Activated T-cell treated with anti-CD3 and anti-CD28 coated beads for 48 hours (primary cell): ENCODE results near the gene AP2S1.
A peak's percentile ranks its signal among the peaks of the same experiment; 100 is the strongest.
"Not testable (repeated sequence)": the region's sequence is repeated elsewhere in the genome, so short reads cannot be mapped to it uniquely, and the experiment has no call there.

Source experiments
- DNase-seq: peaks from one replicate; pipeline ENCODE4 v3.0.0-alpha.2; 2020; ENCODE audit warnings: low read depth

AP2S1 gene

DNA sequence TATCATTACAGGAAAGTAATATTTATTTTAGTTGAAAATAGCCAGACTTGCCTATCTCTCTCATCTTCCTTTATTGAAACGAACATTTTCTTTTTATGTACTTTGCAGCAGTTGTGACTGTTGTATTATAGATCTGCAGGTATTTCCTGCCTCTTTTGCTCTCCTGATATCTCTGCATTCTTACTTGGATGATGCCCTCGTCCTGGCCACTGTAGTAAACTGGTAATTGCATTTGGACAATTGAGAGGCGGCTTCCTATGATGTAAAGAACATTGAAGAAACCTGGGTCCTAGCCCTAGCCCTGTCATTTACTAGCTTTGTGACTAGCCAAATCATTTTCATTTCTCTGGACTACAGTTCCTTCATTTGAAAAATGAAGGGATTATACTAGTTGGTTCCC lies 16.5 kb upstream of the AP2S1 start:
- no peak for DNase-seq

DNA sequence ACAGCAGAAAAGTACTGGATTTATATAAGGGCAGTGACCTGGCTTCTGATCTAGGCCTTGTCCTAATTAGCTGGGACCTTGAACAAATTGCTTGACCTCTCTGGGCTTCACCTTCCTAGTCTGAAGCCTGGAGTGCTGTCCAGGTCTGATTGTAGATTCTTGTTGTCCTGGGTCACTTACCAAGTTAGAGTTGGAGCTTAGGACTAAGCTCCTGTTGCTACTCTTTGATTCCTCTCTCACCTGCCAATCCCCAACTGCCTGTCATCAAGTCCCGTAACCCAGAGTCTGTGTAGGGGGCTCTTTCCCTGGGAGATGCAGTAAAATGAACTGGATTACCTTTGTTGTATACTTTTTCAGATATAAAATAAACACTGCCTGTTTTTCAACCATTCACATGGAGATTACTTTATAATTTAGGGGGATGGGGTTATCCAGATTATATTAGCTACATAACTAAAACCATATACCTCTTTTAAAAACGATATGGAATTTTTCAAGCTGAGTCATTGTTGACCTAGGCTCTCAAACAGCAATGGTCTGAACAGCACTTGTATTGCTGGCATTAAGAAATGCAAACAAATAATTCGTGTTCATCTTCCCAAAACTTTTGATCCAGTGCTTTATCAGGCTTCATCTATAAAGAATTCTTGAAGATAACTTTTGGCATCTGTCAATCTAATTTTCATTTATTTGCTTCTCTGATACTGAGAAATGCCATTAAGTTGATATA lies 15.9 kb upstream of the AP2S1 start:
- no peak for DNase-seq

DNA sequence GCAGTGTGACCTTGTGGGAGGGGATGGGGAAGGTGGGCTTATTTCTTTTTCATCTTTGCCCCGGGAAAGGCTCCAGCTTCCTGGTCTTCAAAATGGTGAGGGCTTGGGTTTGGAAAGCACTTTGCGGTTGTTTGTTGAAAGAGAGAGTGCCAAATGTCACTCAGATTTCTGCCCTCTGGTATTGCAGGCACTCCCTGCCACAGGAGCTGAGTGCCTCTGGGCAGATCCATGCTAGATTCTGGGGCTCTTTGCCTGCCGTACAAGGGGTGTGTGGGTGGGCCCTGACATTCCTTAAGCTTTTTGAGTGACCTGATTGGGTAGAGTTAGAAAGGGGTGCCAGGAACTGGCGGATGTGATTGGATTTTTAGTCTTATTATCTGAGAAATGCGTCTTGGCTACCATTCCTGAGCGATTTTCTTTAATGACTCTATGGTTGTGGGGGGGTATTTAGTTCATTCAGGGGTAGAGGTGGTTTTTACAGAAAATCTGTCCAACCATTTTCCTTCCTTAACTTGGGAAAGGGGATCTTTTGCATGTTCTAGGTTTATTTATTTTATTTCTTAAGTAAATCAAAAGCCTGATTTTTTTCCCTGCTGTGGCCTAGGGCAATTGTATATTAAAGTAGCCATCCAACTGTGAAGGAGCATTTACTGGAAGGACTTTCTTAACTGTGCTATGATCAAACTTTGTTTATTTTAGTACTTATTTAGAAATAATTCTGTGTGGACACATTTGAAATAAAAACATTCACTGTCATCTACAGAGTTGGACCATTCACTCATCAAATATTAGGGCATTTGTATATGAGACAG lies 13.4 kb upstream of the AP2S1 start:
- no peak for DNase-seq

DNA sequence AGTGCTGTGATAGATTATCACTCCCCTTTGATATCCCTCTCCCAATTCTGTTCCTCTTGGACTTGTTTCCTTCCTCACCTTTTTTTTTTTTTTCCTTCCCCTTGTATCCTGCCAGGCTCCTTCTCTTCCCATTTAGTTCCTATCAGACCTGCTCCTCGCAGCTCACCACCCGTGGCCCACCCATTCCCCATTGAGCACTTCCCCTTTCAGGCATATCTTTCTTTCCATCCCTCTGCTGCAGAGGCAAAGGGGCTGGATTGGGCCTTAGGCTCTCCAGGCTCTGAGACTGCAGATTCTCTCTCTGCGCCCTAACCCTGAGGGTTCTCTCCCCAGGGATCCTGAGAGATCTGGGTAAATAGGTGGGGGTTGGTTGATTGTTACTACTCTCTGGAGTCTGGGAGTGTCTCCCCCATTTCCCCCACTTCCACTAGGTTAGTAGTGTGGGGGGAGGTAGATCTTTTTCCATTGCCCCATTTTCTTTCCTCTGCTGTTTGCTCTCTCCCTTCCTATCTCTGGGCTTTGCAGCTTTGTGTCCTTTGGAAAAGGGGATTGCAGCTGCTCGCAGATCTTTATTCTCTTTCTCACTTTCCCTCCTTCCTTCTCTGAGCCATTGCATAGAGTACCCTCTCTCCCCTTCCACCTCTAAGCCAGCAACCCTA lies 12.5 kb upstream of the AP2S1 start:
- no peak for DNase-seq

DNA sequence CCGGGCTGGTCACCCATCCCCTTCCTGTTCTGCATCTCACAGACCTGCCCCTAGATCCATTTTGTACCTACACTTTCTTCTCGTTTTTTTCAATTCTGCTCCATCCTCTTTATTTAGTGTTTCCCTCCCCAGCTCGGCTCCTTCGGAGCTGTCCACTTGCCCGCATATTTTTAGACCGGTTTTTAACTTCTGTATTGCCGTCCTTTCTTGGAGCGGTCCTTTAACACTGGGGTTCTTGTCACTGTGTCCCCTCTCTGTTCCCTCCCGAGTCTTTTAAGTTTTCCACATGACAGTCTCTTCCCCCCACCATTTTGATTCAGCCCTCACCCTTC lies 11.8 kb upstream of the AP2S1 start:
- DNase-seq = no peak

DNA sequence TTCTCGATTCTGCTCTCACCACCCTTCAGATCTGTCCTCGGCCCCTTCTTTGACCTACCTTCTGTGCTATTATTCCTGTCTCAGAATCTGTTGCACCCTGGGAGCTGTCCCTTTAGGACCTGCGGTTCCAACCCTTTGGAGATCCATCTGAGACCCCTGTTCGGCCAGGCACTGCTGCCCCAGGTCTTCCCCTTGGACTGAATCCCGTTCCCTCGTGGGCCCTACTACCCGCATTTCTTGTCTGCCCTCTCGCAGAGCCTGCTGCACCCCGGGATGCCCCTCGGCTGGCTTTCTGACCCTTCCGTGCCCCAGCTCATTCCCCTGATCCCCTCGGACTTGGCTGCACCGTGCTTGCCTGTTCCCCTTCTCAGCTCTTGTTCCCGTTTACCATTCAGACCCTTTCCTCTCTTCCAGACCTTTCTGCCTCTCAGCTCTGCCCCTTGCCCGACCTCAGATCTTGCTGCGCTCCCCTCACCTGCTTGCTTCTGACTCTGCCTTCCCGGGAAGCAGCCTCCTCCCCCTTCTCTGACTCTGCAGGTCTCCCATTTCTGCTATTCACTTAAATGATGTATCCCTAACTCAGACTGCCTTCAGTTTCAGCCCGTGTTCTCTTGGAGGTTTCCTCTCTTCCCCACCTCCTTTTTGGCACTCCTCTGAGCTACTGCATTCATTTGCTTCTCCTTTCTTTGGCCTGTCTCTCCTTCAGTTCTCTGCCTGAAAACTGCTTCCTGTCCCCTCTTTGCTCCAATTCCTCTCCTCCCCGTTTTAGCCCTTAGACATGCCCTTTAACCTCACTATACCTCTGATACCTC lies 11.3 kb upstream of the AP2S1 start:
- DNase-seq = no peak

DNA sequence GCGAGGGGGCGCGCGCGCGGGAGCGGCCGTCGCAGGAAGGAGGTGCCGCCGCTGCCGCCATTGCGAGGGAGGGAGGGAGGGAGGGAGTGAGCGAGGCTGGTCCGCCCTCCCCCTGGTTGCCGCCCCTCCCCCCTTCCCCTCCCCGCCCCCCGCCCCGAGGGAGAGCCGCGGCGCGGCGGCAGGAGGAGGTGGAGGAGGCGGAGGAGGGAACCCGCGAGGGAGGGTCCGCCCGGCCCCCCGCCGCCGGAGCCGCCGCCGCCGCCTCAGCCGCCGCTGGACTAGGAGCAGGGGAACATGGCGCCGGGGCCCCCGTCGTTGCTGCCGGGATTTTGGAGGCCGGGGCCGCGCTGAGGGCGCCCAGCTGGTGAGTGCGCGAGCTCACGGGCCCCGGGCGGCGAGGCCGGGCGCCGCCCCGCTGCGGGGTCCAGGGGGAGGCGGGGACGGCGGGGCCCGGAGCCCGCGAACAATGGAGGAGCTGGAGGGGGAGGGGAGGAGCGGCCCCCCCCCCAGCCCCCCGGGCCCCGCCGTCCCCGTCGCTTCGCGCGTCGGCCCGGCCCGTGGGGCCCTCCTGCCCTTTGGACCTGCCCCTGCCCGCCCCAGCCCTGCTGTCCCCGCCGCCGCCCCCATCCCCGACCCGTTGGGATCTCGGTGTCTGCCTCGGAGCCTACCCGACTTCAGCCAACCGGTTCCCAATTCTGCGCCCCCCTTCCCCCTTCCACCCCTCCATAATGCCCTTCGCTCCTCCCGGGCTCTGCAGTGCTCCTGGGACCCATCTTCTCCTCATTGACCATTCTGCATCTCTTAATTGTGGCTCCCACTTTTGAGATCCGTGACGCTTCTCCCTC lies 10.4 kb upstream of the AP2S1 start, which contains the start of gene ARHGAP35:
TSS of gene ARHGAP35 (plus strand) at position 152 of the 845 bp plus-strand sequence. CDS start 57,679 bp downstream, outside the sequence.
- no peak for DNase-seq

DNA sequence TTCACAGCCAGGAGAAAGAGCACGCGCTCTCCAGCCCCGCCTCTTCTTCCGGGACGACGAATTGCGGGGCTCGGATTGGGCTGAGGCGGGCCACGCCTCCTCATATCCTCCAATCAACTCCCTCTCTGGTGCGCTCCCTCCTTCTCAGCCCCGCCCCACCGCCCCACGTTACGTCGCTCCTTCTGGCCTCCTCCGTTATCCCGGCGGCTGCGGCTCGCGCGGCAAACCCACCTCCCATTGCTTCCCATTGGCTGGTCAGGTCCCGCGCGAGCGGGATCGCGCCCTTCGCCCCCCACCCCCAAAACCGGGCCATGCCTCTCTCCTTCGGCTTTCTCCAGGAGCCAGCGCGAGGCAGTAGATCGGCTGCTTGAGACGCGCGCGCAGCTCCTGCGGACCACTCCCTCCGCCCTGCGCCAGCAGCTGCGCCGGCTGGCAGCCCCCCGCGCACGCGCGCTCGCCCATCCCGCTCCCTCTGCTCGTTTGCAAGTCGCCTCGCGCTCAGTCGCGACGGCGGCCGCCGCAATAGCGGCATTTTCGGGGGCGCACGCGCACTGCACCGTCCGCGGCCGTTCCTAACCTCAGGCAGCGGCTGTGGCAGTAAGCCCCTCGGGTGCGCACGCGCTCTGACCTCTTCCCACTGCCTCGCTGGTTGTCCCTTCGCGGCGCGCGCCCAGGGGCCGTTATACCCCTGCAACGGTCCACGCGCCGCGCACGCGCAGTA lies 9.6 kb upstream of the AP2S1 start:
- DNase-seq = peak; percentile 96

DNA sequence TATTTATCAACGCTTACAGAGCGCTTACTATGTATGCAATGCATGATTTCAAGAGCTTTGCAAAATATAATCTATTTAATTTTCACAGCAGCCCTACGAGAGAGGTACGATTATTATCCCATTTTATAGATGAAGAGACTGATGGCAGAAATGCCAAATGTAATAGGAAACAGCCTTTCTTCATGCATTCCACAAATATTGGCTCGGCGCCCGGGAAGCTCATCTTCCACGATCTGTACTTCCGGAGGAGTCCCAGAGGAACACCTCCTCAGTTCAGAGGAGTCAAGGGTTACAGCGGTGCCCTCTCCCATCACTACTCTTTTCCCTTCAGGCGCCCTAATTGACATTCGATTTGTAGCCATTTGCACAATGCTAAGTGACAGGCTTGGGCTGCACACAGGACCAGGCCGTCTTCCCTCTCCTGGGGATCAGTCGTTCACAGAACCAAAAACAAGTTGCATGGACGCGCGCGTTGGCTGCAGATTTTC lies 9.0 kb upstream of the AP2S1 start:
- DNase-seq = no peak

DNA sequence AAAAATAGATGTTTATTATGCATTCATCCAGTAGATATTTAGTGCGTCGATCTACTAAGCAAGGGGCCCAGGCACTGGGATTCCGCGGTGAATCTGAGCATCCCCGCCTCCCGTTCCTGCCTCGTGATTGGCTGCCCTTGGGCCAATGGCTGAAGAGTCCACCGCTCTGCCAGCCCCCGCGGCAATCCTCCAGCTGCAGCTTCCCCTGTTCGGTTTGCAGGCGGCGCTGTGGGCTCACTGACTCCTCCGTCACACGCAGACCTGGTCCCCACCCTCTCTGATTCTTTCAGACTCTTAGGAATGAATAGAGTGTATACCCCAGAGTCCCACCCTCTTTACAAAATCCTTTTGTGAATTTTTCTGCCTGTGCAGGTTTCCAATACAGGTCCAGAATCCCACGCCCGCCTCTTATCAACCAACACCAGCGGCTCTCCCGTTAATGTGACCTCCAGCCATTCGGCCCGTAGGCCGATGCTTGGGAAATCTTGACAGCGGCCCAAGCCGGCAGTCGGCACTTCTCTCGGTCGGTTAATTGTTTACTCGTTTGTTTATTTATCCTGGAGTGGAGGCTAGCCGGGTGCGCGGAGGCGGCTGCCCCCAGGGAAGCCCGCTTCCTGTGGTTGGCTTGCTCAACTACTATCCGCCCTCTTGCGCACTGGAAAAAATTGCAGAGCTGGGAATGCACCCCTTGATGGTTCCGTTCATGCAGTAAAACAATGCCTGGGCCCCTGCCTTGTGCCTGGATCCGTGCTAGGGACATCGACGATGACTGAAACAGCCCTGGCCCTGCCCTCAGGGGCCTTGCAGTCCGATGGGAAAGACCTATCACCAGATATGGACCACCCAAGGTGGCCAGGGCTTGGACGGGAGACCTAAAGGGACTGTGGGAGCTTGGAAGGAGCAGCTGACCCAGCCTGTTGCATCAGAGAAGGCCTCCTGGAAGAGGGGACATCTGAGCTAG lies 5.7 kb upstream of the AP2S1 start:
- peak; percentile 87 for DNase-seq

DNA sequence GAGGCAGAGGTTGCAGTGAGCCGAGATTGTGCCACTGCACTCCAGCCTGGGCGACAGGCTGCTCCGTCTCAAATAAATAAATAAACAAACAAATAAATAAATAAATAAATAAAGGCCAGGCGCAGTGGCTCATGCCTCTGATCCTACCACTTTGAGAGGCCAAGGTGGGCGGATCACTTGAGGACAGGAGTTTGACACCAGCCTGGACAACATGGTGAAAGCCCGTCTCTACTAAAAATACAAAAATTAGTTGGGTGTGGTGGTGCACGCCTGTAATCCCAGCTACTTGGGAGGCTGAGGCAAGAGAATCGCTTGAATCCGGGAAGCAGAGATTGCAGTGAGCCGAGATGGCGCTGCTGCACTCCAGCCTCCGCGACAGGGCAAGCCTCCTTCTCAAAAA lies 4.1 kb upstream of the AP2S1 start:
- DNase-seq = not testable (repeated sequence)

DNA sequence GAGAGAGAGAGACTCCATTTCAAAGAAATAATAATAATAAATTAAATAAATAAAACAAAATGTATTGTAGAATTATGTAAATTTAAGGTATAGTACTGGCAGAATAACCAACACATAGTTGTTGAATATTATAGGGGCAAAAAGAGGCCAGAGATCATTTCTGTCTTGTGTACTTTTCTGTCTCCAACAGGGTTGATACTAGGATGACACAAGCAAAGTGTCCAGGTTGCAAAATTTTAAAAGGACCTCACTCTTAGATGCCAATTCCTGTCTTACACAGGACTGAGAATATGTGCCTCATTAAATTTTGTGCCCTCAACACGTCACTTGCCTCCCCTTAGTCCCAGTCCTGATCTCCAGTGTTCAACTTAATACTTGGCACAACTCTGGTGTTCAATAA lies 2.2 kb upstream of the AP2S1 start:
- DNase-seq = no peak

DNA sequence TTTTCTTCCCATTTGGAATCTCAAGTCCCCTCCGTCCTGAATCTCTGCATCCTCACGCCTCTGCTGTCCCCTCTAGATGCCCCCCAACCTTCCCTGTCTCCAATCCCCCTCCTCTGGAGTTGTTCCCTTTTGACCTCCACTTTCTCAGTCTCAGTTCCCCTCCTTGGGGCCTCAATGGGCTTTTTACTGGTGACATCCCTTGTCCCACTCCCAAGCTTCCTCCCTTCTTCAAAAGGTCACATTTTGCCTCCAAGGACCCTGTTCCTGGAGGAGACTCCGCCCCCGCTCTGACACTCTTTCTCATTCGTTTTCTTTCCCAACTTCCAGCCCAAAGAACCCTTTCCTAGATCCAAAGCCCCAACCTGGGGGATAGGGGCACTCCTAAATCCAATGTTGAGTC lies 1.0 kb downstream of the AP2S1 start:
- DNase-seq = no peak

DNA sequence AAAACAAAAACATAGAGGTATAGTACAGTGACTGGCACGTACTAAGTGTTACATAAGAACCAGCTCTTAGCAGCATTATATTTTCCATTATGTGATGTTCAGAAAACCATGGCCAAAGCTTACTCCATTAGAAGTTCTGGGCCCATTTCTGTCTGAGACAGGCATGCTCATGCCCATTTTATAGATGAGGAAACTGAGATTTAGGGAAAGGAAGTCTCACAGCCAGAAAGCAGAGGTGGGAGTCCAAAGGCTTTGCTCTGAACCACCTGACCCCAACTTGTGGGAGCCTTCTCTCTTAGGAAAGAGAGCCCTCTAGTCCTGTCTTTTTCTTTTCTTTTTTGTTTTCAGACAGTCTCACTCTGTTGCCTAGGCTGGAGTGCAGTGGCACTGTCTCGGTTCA lies 2.3 kb downstream of the AP2S1 start:
- DNase-seq = no peak

DNA sequence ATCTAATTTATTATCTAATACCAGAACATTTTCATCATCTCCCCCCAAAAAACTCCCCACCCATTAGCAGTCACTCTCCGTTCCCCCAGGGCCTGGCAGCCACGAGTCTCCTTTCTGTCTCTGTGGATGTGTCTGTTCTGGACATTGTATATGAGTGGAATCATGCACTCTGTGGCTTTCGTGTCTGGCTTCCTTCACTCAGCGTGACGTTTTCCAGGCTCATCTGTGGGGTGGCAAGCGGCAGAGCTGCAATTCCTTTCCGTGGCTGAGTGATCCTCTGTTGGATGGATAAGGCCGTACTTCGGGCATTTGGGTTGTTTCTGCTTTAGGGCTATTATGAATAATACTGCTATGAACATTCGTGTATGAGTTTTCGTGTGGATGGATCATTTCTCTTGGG lies 3.1 kb downstream of the AP2S1 start:
- no peak for DNase-seq

DNA sequence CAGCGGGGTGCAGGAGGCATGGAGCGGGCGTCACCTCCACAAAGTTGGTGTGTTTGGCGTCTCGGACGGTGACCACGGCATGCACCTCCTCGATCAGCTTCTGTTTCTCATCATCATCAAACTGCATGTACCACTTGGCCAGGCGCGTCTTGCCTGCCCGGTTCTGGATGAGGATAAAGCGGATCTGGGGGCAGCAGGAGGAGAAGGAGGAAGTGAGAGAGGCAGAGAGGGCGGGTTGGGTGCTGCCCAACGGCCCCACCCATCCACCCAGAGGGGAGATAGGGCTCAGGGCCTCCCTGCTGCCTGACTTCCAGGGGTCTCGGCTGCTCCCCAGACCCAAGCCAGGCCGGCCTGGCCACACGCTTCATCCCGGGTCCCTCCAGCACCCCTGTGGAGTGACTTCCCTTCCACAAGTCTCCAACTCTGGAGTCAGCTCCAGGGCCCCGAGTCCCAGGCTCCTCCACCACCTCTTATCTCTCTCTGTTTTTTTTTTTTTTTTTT lies 4.6 kb downstream of the AP2S1 start:
- DNase-seq = no peak

DNA sequence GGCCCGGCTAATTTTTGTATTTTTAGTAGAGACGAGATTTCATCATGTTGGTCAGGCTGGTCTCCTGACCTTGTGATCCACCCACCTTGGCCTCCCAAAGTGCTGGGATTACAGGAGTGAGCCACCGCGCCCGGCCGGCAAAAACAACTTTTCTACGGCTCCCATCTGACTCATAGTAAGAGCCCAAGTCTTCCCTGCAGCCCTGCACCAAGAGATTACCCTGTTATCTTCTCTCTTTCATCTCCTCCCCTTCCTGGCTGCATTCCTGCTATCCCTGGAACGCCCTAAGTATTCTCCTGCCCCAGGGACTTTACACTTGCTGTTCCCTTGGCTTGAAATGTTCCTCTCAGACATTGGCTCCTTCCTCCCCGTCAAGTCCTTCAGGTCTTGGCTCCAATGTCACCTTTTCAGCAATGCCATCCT lies 6.6 kb downstream of the AP2S1 start:
- no peak for DNase-seq

DNA sequence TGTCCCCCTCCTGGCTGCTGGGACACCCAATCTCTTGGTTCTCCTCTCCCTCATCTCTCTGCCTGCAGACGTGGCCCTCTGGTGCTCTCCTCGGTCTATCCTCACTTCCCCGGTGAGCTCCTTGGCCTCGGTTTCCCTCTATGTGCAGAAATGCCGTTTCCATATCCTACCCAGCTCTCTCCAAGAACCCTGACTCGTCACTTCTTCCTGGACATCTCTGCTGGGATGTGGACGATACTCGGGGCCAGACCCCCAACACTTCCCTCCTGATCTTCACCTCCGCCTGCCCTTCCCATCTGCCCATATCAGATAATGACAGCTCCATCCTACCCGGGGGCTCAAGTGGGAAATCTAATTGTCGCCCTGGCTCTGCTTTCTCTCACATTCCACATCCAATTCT lies 7.9 kb downstream of the AP2S1 start:
- no peak for DNase-seq

DNA sequence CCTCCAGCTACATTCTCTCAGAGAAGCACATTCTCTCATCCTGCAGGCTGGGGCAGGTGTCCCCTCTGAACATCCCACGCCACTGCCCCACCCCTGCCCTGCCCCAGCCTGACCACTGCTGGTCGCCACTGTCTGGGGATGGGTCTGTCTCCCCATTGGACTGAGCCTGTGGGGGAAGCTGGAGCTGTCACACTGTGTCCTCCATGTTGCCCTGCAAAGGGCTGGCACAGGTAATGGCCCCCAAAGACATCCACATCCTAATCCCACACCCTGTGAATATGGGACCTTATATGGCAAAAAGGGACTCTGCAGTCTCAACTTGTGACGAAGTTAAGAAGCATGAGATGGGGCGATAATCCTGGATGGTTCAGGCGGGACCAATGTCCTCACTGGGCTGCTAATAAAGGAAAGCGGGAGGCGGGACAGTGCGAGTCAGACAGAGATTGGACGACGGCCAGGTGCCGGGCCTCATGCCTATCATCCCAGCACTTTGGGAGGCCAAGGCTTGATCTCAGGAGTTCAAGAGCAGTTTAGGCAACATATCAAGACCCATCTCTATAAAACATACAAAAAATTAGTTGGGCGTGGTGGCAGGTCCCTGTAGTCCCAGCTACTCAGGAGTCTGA lies 9.1 kb downstream of the AP2S1 start:
- DNase-seq = no peak
